GM12891 (cell line): Measurements from ENCODE around the gene NCAM1.

Source experiments
- DNase-seq: peaks from one replicate; pipeline ENCODE4 v3.0.0; 2011; ENCODE audit warnings: low spot score; ENCODE audit not compliant: insufficient read length
- FAIRE-seq: peaks from 2 replicates; lab custom pipeline; 2011; peaks lifted over from hg19 to GRCh38; lab: Jason Lieb, UNC
- PAX5 ChIP-seq: IDR thresholded peaks from 2 replicates; pipeline ENCODE4 v1.6.1; 2011; ENCODE audit warnings: low read length, moderate library complexity, mild to moderate bottlenecking; ENCODE audit not compliant: insufficient read depth, severe bottlenecking
- POLR2A ChIP-seq: IDR thresholded peaks from 2 replicates; pipeline ENCODE4 v1.6.1; 2011; ENCODE audit warnings: low read depth, low read length, control low read depth
- POLR2AphosphoS5 ChIP-seq: IDR thresholded peaks from 2 replicates; pipeline ENCODE4 v1.6.1; 2011; ENCODE audit warnings: low read depth, low read length, control low read depth
- POU2F2 ChIP-seq: IDR thresholded peaks from 2 replicates; pipeline ENCODE4 v1.6.1; 2011; ENCODE audit warnings: low read depth, mild to moderate bottlenecking, control low read depth, low read length, moderate library complexity
- SPI1 ChIP-seq: IDR thresholded peaks from 2 replicates; pipeline ENCODE4 v1.6.1; 2011; ENCODE audit warnings: low read depth, low read length, control low read depth
- TAF1 ChIP-seq: IDR thresholded peaks from 2 replicates; pipeline ENCODE4 v1.6.1; 2011; ENCODE audit warnings: low read depth, low read length, control low read depth

Gene NCAM1

DNA sequence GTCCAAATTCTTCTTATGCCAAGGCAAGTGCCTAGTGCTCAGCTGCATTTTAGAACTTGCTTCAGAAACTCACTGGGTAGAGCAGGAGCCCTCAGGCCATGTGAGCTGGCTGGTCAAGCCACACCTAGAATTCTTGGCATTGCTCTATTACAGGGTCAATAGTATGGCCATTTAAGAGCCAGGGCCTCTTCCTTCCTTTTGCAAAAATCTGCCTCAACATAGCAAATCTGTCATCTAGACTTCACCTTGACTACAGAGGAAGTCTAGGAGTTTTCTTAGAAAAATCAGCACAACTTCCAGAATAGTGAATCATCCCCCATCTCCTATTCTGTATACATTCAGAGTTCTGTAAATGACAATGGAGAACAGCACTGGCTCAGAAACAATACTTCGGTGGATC, 241.2 kb downstream of the NCAM1 start:
- TF ChIP-seq SPI1 (no peak), PAX5 (no peak), POU2F2 (no peak), POLR2AphosphoS5 (no peak), TAF1 (no peak), POLR2A (no peak)
- DNase-seq: no peak
- FAIRE-seq: no peak

DNA sequence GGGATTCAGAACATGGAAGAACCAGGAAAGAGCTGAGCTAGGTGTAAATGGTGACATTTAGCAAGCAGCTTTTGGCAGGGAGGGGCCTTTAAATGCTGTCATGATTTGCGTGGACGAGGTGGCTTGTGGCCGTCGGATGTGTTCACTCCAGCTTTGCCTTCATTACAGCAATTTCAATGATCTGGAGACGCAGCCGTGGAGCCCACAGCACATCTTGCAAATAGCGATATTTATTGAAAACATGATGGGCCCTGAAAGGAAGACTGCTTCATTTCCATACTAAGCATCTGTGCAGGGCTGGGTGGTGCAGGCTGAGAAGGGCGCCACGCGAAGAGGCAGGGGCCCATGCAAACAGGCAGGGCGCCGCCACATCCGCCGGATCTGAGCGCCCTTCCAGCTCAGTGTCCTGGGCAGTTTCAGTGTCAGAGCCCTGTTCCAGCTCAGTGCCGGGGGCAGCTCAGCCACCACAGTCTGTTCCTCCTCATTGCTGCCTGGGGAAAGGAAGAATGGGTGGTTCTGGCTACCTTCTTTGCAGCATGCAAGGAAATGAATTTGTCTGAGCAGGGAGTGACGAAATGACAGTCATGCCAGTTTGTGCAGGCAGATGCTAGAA, 242.0 kb downstream of the NCAM1 start:
- FAIRE-seq (no peak), DNase-seq (no peak)
- no peak for TF ChIP-seq POLR2AphosphoS5
- no peak for TF ChIP-seq PAX5
- TF ChIP-seq POLR2A: no peak
- TF ChIP-seq POU2F2: no peak
- TF ChIP-seq TAF1: no peak
- TF ChIP-seq SPI1: no peak

DNA sequence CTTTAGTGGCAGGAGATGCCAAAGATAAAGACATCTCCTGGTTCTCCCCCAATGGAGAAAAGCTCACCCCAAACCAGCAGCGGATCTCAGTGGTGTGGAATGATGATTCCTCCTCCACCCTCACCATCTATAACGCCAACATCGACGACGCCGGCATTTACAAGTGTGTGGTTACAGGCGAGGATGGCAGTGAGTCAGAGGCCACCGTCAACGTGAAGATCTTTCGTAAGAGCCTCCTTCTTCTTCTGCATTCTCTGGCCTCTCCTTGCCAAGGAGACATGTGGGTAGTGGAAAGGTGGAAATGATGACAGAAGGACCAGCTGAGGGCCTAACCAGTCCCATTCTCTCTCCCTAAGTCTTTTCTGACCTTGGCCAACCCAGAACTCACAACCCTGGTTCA, 243.1 kb downstream of the NCAM1 start:
- DNase-seq (no peak), FAIRE-seq (no peak)
- no peak for TF ChIP-seq PAX5
- TF ChIP-seq SPI1: no peak
- TF ChIP-seq POLR2A: no peak
- TF ChIP-seq POU2F2: no peak
- TF ChIP-seq POLR2AphosphoS5: no peak
- no peak for TF ChIP-seq TAF1

GRCh38 chr11:113213549-113213948, 252.3 kb downstream of the NCAM1 start:
- TF ChIP-seq PAX5 (no peak), POU2F2 (no peak), POLR2A (no peak), TAF1 (no peak), POLR2AphosphoS5 (no peak), SPI1 (no peak)
- FAIRE-seq (no peak), DNase-seq (no peak)

DNA sequence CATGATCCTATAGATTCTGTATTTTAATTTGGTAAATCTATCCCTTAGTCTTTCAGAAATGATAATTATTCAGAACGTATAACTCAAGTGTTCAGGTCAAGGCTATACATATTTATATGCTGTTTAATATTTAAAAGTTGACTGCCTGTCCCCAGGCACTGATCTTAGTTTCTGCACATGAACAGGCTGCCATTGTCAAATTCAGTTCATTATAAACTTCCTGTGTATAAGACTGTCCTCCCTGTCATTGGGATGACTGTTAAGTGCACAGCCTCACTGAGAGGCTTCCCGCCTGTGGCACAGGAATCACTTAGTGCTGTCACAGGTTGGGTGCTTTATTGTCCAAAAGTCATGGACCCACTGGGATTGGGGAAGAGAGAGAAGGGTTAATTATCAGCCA, 261.0 kb downstream of the NCAM1 start:
- DNase-seq (no peak), FAIRE-seq (no peak)
- TF ChIP-seq SPI1 (no peak), PAX5 (no peak), TAF1 (no peak), POU2F2 (no peak), POLR2AphosphoS5 (no peak), POLR2A (no peak)

GRCh38 chr11:113234888-113235287, 273.7 kb downstream of the NCAM1 start:
- DNase-seq (no peak), FAIRE-seq (no peak)
- TF ChIP-seq PAX5 (no peak), POLR2A (no peak)

- TF ChIP-seq POU2F2 (no peak), SPI1 (no peak), PAX5 (no peak), POLR2A (no peak), TAF1 (no peak), POLR2AphosphoS5 (no peak)
- FAIRE-seq (no peak), DNase-seq (no peak)
Measured at GRCh38 chr11:113237261-113237660, 276.0 kb downstream of the NCAM1 start.

GRCh38 chr11:113238721-113239120, 277.5 kb downstream of the NCAM1 start:
- FAIRE-seq (no peak), DNase-seq (no peak)
- TF ChIP-seq POLR2A: no peak
- no peak for TF ChIP-seq POU2F2
- TF ChIP-seq TAF1: no peak
- TF ChIP-seq POLR2AphosphoS5: no peak
- no peak for TF ChIP-seq PAX5
- no peak for TF ChIP-seq SPI1

DNA sequence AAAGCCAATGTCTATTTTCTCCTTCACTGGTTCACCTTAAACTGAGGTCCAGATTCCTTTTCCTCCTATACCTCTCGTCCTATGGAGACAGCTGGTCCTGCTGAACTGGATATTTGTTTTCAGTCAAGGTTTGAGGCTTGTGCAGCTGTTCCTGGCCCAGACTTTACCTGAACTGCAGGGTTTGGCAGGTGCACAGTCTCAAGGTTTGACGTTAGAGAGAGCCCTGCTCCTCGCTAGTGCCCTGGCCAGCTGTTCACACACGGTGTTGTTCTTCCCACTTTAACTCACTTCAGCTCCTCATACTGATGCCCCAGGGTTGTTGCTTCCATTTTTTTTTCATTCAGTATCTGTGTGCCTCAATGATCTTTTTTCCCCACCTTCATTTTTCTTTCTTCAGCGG, 279.2 kb downstream of the NCAM1 start:
- FAIRE-seq (no peak), DNase-seq (no peak)
- TF ChIP-seq POLR2A: no peak
- TF ChIP-seq SPI1: no peak
- TF ChIP-seq POLR2AphosphoS5: no peak
- TF ChIP-seq POU2F2: no peak
- no peak for TF ChIP-seq TAF1
- no peak for TF ChIP-seq PAX5
